Measurements from ENCODE around the gene BCL3. TPM values are rescaled to one million over a fixed set of nuclear protein-coding genes. Genes with fewer than 3 reads are reported as not detected.

The BCL3 gene
- total RNA-seq, 1 donor: 8.6 TPM

GRCh38 chr19:44728178-44728577 lies 20.3 kb upstream of the BCL3 start:
- no peak overlapping the region for H3K4me3 ChIP-seq (ENCODE audit: low read depth, low read length)
- no peak for TF ChIP-seq CTCF (IDR thresholded peaks at IDR 0.05; ENCODE audit: insufficient read depth, low read depth, low read length)
- DNase-seq (ENCODE audit: low read depth): no peak

DNA sequence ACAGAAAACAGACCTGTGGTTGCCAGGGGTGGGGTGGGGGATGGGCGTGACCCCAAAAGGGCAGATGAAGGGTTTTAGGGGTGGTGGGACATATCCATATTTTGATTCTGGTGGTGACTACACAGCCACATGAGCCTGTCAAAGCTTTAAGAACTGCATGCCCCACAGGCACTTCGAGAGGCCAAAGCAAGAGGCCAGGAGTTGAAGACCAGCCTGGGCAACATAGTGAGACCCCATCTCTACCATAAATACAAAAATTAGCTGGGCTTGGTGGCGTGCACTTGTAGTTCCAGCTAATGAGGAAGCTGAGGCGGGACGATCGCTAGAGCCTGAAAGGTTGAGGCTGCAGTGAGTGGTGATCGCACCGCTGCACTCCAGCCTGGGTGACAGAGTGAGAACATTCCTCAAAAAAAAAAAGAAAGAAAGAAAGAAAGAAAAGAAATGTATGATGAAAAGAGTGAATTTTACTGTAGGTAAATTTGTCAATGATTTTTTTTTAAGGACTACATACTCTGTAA lies 18.9 kb upstream of the BCL3 start:
- H3K4me3 ChIP-seq (ENCODE audit: low read depth, low read length): no peak overlapping the region
- TF ChIP-seq CTCF (IDR thresholded peaks at IDR 0.05; ENCODE audit: insufficient read depth, low read depth, low read length): no peak
- DNase-seq (ENCODE audit: low read depth): no peak

GRCh38 chr19:44731081-44731480 lies 17.4 kb upstream of the BCL3 start:
- no peak for TF ChIP-seq CTCF (IDR thresholded peaks at IDR 0.05; ENCODE audit: insufficient read depth, low read depth, low read length)
- H3K4me3 ChIP-seq (ENCODE audit: low read depth, low read length): no peak overlapping the region
- DNase-seq (ENCODE audit: low read depth): no peak

GRCh38 chr19:44731622-44732021 lies 16.9 kb upstream of the BCL3 start:
- no peak for TF ChIP-seq CTCF (IDR thresholded peaks at IDR 0.05; ENCODE audit: insufficient read depth, low read depth, low read length)
- DNase-seq (ENCODE audit: low read depth): no peak
- no peak overlapping the region for H3K4me3 ChIP-seq (ENCODE audit: low read depth, low read length)

DNA sequence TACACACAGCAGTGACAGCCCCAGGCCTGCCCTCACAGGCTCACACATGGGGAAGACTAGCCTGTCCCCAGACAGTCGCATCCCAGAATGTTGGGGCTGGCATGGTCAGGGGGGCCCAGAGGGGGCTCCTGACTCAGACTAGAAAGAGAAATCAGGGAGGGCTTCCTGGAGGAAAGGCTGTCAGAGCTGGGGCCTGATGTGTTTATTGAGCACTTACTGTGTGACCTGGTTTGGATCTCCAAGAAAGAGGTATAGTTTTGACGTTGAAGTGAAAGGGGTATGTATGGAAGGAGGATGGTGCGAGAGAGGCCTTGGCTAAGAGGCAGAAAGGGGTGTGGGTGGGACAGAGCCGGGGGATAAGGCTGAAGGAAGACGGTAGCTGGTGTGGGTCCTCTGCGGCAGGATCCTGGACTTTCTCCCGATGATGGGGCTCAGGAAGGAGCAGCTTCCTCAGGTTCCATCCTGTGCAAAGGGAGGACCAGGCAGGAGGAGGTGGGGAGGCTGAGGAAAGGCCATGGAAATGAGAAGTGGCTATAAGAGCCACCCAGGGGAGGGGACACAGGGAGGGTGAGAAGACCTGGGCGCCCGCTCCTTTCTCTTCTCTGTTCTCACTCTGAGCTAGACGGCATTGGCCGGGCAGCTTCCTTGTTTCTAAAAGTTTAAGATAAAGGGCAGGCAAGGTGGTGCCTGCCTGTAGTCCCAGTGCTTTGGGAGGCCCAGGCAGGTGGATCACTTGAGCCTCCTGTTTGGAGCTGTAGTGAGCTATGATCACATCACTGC lies 16.1 kb upstream of the BCL3 start:
- no peak for DNase-seq (ENCODE audit: low read depth)
- no peak overlapping the region for H3K4me3 ChIP-seq (ENCODE audit: low read depth, low read length)
- no peak for TF ChIP-seq CTCF (IDR thresholded peaks at IDR 0.05; ENCODE audit: insufficient read depth, low read depth, low read length)

DNA sequence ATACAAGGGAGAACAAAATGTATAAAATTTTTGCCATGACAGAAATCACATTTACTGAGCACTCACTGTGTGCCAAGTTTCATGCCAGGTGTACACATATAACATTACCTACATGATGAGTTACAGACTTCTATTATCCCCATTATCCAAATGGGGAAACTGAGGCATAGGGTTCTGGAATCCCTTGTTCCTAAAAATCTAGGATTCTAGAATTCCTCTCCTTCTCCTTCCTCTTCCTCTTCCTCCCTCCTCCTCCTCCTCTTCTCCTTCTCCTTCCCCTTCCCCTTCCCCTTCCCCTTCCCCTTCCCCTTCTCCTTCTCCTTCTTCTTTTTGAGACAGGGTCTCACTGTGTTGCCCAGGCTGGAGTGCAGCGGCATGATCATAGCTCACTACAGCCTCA lies 14.2 kb upstream of the BCL3 start:
- no peak for DNase-seq (ENCODE audit: low read depth)
- no peak for TF ChIP-seq CTCF (IDR thresholded peaks at IDR 0.05; ENCODE audit: insufficient read depth, low read depth, low read length)
- no peak overlapping the region for H3K4me3 ChIP-seq (ENCODE audit: low read depth, low read length)
